ENCODE results near the gene RHOT1.
"Not testable (repeated sequence)": the region's sequence is repeated elsewhere in the genome, so short reads cannot be mapped to it uniquely, and the experiment has no call there.

- TF ChIP-seq EZH2 (IDR thresholded peaks at IDR 0.05; ENCODE audit: low read length, unreplicated experiment); EZH2phosphoT487 (IDR thresholded peaks at IDR 0.05; ENCODE audit: borderline replicate concordance, low read length): not testable (repeated sequence)
- TF ChIP-seq, protein P1, sequence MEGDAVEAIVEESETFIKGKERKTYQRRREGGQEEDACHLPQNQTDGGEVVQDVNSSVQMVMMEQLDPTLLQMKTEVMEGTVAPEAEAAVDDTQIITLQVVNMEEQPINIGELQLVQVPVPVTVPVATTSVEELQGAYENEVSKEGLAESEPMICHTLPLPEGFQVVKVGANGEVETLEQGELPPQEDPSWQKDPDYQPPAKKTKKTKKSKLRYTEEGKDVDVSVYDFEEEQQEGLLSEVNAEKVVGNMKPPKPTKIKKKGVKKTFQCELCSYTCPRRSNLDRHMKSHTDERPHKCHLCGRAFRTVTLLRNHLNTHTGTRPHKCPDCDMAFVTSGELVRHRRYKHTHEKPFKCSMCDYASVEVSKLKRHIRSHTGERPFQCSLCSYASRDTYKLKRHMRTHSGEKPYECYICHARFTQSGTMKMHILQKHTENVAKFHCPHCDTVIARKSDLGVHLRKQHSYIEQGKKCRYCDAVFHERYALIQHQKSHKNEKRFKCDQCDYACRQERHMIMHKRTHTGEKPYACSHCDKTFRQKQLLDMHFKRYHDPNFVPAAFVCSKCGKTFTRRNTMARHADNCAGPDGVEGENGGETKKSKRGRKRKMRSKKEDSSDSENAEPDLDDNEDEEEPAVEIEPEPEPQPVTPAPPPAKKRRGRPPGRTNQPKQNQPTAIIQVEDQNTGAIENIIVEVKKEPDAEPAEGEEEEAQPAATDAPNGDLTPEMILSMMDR (conservative IDR thresholded peaks at IDR 0.05; ENCODE audit: low read depth, low read length) = not testable (repeated sequence)
Measured at GRCh38 chr17:32263515-32263914, 121.2 kb downstream of the RHOT1 start.
